SU-DHL-6 (cell line): ENCODE results near the gene VASP.

Source experiments
- CTCF ChIP-seq: fragments of 200-600 bp; sonication (generic); IDR thresholded peaks from one replicate; pipeline ENCODE4 v1.5.1; 2017; ENCODE audit warnings: antibody characterized with exemption, mild to moderate bottlenecking, low read length, moderate library complexity; ENCODE audit not compliant: insufficient read depth, poor library complexity, severe bottlenecking
- EZH2phosphoT487 ChIP-seq: fragments of 200-600 bp; sonication (generic), shearing (Covaris generic); conservative IDR thresholded peaks from 2 replicates; pipeline ENCODE4 v1.6.1; 2018; ENCODE audit warnings: mild to moderate bottlenecking, antibody characterized with exemption, low read length, moderate library complexity, mixed read lengths

GRCh38 chr19:45463241-45463640 lies 44.0 kb upstream of the VASP start:
- TF ChIP-seq CTCF (no peak), EZH2phosphoT487 (no peak)
